CD4-positive, CD25-positive, alpha-beta regulatory T cell (primary cell): ENCODE measurements around the gene SH2D2A. TPM values are rescaled to one million over a fixed set of nuclear protein-coding genes. Genes with fewer than 3 reads are reported as not detected.
"Not testable (repeated sequence)": the region's sequence is repeated elsewhere in the genome, so short reads cannot be mapped to it uniquely, and the experiment has no call there.

ENCODE experiments used
- ATAC-seq, 2 donors: fragments of 150-1000 bp; cut with Tn5 transposase; one replicate each; pipeline ENCODE4 v1.10.0; 2021; ENCODE audit warnings: low read depth in 2 of 2, moderate number of reproducible peaks in 2 of 2, moderate library complexity in 1 of 2
- DNase-seq, 3 donors: peaks; one replicate each; pipeline versions ENCODE4 v3.0.0 to v3.0.0-alpha.2; 2012 to 2022; ENCODE audit warnings: mixed read lengths in 1 of 3
- H3K27ac ChIP-seq: one replicate; pipeline ENCODE4 v1.7.0; 2013; ENCODE audit warnings: mild to moderate bottlenecking, low read length; ENCODE audit not compliant: insufficient read depth, poor library complexity, severe bottlenecking
- H3K27me3 ChIP-seq: one replicate; pipeline ENCODE4 v1.7.0; 2013; ENCODE audit warnings: low read length; ENCODE audit not compliant: control insufficient read depth, insufficient read depth
- H3K36me3 ChIP-seq: one replicate; pipeline ENCODE4 v1.7.0; 2013; ENCODE audit warnings: mild to moderate bottlenecking, low read length, moderate library complexity; ENCODE audit not compliant: control insufficient read depth, insufficient read depth
- H3K4me1 ChIP-seq: 2 replicates; pipeline ENCODE4 v1.7.0; 2013; ENCODE audit warnings: mild to moderate bottlenecking, low read length; ENCODE audit not compliant: insufficient read depth, control insufficient read depth, poor library complexity, severe bottlenecking
- H3K4me3 ChIP-seq: one replicate; pipeline ENCODE4 v1.7.0; 2013; ENCODE audit warnings: low read depth, mild to moderate bottlenecking, low read length, moderate library complexity
- H3K9me3 ChIP-seq, 2 experiments: 1 replicate in 1 of 2; 2 replicates in 1 of 2; pipeline ENCODE4 v1.7.0; 2013; ENCODE audit warnings: low read length in 2 of 2, mild to moderate bottlenecking in 1 of 2, moderate library complexity in 1 of 2; ENCODE audit not compliant: control insufficient read depth in 2 of 2
- H3K27ac Mint-ChIP-seq, 3 donors: one replicate each; pipeline ENCODE4 v1.8.0; 2020 to 2022; ENCODE audit warnings: mild to moderate bottlenecking in 3 of 3, mixed read lengths in 3 of 3, moderate library complexity in 2 of 3
- H3K27me3 Mint-ChIP-seq: one replicate; pipeline ENCODE4 v1.8.0; 2022; ENCODE audit warnings: mild to moderate bottlenecking, mixed read lengths
- H3K36me3 Mint-ChIP-seq: one replicate; pipeline ENCODE4 v1.8.0; 2020; ENCODE audit warnings: mixed read lengths
- H3K4me1 Mint-ChIP-seq, 4 donors: one replicate each; pipeline ENCODE4 v1.8.0; 2020 to 2022; ENCODE audit warnings: mixed read lengths in 4 of 4, mild to moderate bottlenecking in 1 of 4
- H3K4me3 Mint-ChIP-seq, 4 donors: one replicate each; pipeline ENCODE4 v1.8.0; 2020 to 2022; ENCODE audit warnings: mild to moderate bottlenecking in 4 of 4, mixed read lengths in 4 of 4, moderate library complexity in 3 of 4
- H3K9me3 Mint-ChIP-seq, 7 donors: one replicate each; pipeline ENCODE4 v1.8.0; 2020 to 2022; ENCODE audit warnings: mixed read lengths in 7 of 7, mild to moderate bottlenecking in 3 of 7, moderate library complexity in 2 of 7
- polyA plus RNA-seq, 4 donors: library from polyadenylated mRNA; unstranded; fragments of 300-500 nt; fragmentation: Illumina TruSeq; gene quantifications; one replicate each; pipeline ENCODE4 v1.2.3, GENCODE V29; 2021
- total RNA-seq: library from RNA; stranded (reverse); gene quantifications from one replicate; pipeline ENCODE4 v1.2.3, GENCODE V29; 2022

The SH2D2A gene
- total and polyA plus RNA-seq, 5 donors from 2014 or later: 27.3 to 158 (median 31.5) TPM

DNA sequence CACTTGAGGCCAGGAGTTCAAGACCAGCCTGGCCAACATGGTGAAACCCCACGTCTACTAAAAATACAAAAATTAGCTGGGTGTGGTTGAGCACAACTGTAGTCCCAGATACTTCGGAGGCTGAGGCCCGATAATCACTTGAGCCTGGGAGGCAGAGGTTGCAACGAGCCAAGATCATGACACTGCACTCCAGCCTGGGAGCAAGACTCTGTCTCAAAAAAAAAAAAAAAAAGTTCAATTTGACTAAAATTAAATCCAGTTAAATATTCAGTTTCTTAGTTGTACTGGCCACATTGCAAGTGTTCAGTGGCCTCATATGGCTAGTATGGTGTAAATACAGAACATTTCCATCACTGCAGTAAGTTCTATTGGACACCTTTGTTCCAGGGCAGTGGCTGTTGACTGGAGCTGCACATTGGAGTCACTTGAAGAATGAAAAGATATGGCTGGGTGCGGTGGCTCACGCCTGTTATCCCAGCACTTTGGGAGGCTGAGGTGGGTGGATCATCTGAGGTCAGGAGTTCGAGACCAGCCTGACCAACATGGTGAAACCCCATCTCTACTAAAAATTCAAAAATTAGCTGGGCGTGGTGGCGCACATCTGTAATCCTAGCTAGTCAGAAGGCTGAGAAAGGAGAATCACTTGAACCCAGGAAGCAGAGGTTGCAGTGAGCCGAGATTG is 58.9 kb downstream of the SH2D2A start:
- ATAC-seq: not testable (repeated sequence)
- peaks cover 2 to 16% (median 12%) of the 10 kb centered on the region in 4 donors for H3K4me1 Mint-ChIP-seq

DNA sequence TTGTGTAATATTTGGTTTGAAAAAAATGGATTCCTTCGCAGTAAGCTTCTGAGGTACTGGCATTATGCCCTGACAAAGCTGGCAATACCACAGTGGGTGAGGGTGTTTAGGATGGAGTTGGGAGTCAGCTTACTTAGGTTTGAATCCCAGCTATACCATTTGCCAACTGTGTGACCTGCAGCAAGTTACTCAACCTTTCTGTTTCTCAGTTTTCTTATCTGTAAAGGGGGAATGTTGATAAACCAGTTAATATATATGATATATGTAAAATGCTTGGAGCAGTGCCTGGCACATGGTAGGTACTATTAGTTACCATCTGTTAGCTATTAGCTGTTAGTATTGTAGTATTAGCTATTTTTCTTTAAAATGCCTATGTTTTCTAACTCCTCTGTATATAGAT is 60.3 kb downstream of the SH2D2A start:
- no peak for DNase-seq
- Histone ChIP-seq H3K27ac (no peak overlapping the region), H3K36me3 (no peaks in the 10 kb centered on the region), H3K4me1 (peaks cover 10% of the 10 kb centered on the region), H3K9me3 (no peaks in the 10 kb centered on the region), H3K4me3 (no peak overlapping the region), H3K27me3 (no peaks in the 10 kb centered on the region)
- H3K4me3 Mint-ChIP-seq: no peak overlapping the region
- H3K27me3 Mint-ChIP-seq: no peaks in the 10 kb centered on the region
- ATAC-seq: no peak
- H3K4me1 Mint-ChIP-seq: peaks cover 4 to 26% (median 17%) of the 10 kb centered on the region in 4 donors
- no peaks in the 10 kb centered on the region for H3K9me3 Mint-ChIP-seq
- no peak overlapping the region for H3K27ac Mint-ChIP-seq
- peaks cover 4% of the 10 kb centered on the region for H3K36me3 Mint-ChIP-seq

More for the DNA sequence above, 58.9 kb downstream of the SH2D2A start:
- H3K27me3 ChIP-seq, H3K4me1 ChIP-seq, H3K4me3 Mint-ChIP-seq, H3K27me3 Mint-ChIP-seq, H3K36me3 Mint-ChIP-seq, H3K27ac Mint-ChIP-seq, H3K9me3 Mint-ChIP-seq, DNase-seq, H3K27ac ChIP-seq, H3K4me3 ChIP-seq, H3K9me3 ChIP-seq, H3K36me3 ChIP-seq: not testable (repeated sequence)

Other genes with a start within 250 kb of the SH2D2A start
- gene IQGAP3, start 244.3 kb downstream of the SH2D2A start, total RNA-seq: 0.10 TPM
- under 1 TPM; 0.05 to 0.98 (median 0.41) TPM for gene IQGAP3, start 244.3 kb downstream of the SH2D2A start, polyA plus RNA-seq
- gene TTC24, start 237.1 kb downstream of the SH2D2A start, total RNA-seq: 2.3 TPM
- gene TTC24, start 237.1 kb downstream of the SH2D2A start, polyA plus RNA-seq: under 1 TPM in 3 of 4 donors, not detected in 1; 0.34 to 0.65 (median 0.35) TPM
- 29.2 TPM for gene NAXE, start 225.1 kb downstream of the SH2D2A start, total RNA-seq
- gene NAXE, start 225.1 kb downstream of the SH2D2A start, polyA plus RNA-seq: 100 to 1,000 TPM in 1 of 4 donors, 10 to 100 TPM in 3; 87.3 to 102 (median 92.2) TPM
- gene GPATCH4, start 215.4 kb downstream of the SH2D2A start, total RNA-seq: 27.5 TPM
- 10 to 100 TPM; 20.2 to 34.6 (median 27.6) TPM for gene GPATCH4, start 215.4 kb downstream of the SH2D2A start, polyA plus RNA-seq
- not detected for gene HAPLN2, start 197.4 kb downstream of the SH2D2A start, total RNA-seq
- gene HAPLN2, start 197.4 kb downstream of the SH2D2A start, polyA plus RNA-seq: not detected
- gene BCAN, start 174.7 kb downstream of the SH2D2A start, total RNA-seq: not detected
- gene BCAN, start 174.7 kb downstream of the SH2D2A start, polyA plus RNA-seq: not detected
- gene NES, start 139.4 kb downstream of the SH2D2A start, total RNA-seq: 0.10 TPM
- not detected for gene NES, start 139.4 kb downstream of the SH2D2A start, polyA plus RNA-seq
- gene CRABP2, start 111.3 kb downstream of the SH2D2A start, total RNA-seq: 5.1 TPM
- not detected for gene CRABP2, start 111.3 kb downstream of the SH2D2A start, polyA plus RNA-seq
- 19.0 TPM for gene METTL25B, start 88.4 kb downstream of the SH2D2A start, total RNA-seq
- 1 to 10 TPM; 4.3 to 8.7 (median 7.2) TPM for gene METTL25B, start 88.4 kb downstream of the SH2D2A start, polyA plus RNA-seq
- 76.7 TPM for gene ISG20L2, start 88.1 kb downstream of the SH2D2A start, total RNA-seq
- 10 to 100 TPM; 15.8 to 17.8 (median 17.0) TPM for gene ISG20L2, start 88.1 kb downstream of the SH2D2A start, polyA plus RNA-seq
- gene MRPL24, start 75.8 kb downstream of the SH2D2A start, total RNA-seq: 18.2 TPM
- gene MRPL24, start 75.8 kb downstream of the SH2D2A start, polyA plus RNA-seq: 10 to 100 TPM; 72.5 to 86.4 (median 79.3) TPM
- 87.6 TPM for gene HDGF, start 65.2 kb downstream of the SH2D2A start, total RNA-seq
- gene HDGF, start 65.2 kb downstream of the SH2D2A start, polyA plus RNA-seq: 10 to 100 TPM; 26.9 to 50.2 (median 36.7) TPM
- gene PRCC, start 49.3 kb downstream of the SH2D2A start, total RNA-seq: 67.8 TPM
- 10 to 100 TPM; 35.5 to 43.3 (median 36.4) TPM for gene PRCC, start 49.3 kb downstream of the SH2D2A start, polyA plus RNA-seq
- 0.07 TPM for gene INSRR, start 42.3 kb upstream of the SH2D2A start, total RNA-seq
- gene INSRR, start 42.3 kb upstream of the SH2D2A start, polyA plus RNA-seq: not detected
- gene NTRK1, start 44.0 kb upstream of the SH2D2A start, total RNA-seq: 0.91 TPM
- gene NTRK1, start 44.0 kb upstream of the SH2D2A start, polyA plus RNA-seq: under 1 TPM in 3 of 4 donors, not detected in 1; 0.06 to 0.44 (median 0.10) TPM
- gene PEAR1, start 76.9 kb upstream of the SH2D2A start, total RNA-seq: 1.3 TPM
- gene PEAR1, start 76.9 kb upstream of the SH2D2A start, polyA plus RNA-seq: not detected
- not detected for gene LRRC71, start 103.8 kb upstream of the SH2D2A start, total RNA-seq
- not detected for gene LRRC71, start 103.8 kb upstream of the SH2D2A start, polyA plus RNA-seq
- gene ARHGEF11, start 228.9 kb upstream of the SH2D2A start, total RNA-seq: 39.4 TPM
- gene ARHGEF11, start 228.9 kb upstream of the SH2D2A start, polyA plus RNA-seq: 10 to 100 TPM; 18.2 to 26.9 (median 19.8) TPM